ENCODE data around the gene EPHA4. TPM values are rescaled to one million over a fixed set of nuclear protein-coding genes. Genes with fewer than 3 reads are reported as not detected.

EPHA4 gene
- total RNA-seq, 2 donors from 2014 or later = 12.0 to 88.8 TPM

- no peak overlapping the region for H3K4me3 ChIP-seq
- no peak for TF ChIP-seq POLR2AphosphoS5 (IDR thresholded peaks at IDR 0.05)
- TF ChIP-seq, protein P1, sequence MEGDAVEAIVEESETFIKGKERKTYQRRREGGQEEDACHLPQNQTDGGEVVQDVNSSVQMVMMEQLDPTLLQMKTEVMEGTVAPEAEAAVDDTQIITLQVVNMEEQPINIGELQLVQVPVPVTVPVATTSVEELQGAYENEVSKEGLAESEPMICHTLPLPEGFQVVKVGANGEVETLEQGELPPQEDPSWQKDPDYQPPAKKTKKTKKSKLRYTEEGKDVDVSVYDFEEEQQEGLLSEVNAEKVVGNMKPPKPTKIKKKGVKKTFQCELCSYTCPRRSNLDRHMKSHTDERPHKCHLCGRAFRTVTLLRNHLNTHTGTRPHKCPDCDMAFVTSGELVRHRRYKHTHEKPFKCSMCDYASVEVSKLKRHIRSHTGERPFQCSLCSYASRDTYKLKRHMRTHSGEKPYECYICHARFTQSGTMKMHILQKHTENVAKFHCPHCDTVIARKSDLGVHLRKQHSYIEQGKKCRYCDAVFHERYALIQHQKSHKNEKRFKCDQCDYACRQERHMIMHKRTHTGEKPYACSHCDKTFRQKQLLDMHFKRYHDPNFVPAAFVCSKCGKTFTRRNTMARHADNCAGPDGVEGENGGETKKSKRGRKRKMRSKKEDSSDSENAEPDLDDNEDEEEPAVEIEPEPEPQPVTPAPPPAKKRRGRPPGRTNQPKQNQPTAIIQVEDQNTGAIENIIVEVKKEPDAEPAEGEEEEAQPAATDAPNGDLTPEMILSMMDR (IDR thresholded peaks at IDR 0.05) = no peak
- TF ChIP-seq POLR2A (IDR thresholded peaks at IDR 0.05) = no peak
- H3K4me1 ChIP-seq (replicated peaks) = no peaks in the 10 kb centered on the region
- no peaks in the 10 kb centered on the region for H3K9me3 ChIP-seq
- no peak overlapping the region for H3K27ac ChIP-seq
- no peak for DNase-seq (ENCODE audit: low spot score)
- H3K27me3 ChIP-seq (replicated peaks; ENCODE audit: insufficient read depth) = no peaks in the 10 kb centered on the region
- H3K36me3 ChIP-seq = no peaks in the 10 kb centered on the region
- intact Hi-C loops (cut with DNase I) = no loop called here
- WGBS = 25% methylated on average over 3 of the region's 3 CpGs
Measured at GRCh38 chr2:221423210-221423804, 148.8 kb downstream of the EPHA4 start.

DNA sequence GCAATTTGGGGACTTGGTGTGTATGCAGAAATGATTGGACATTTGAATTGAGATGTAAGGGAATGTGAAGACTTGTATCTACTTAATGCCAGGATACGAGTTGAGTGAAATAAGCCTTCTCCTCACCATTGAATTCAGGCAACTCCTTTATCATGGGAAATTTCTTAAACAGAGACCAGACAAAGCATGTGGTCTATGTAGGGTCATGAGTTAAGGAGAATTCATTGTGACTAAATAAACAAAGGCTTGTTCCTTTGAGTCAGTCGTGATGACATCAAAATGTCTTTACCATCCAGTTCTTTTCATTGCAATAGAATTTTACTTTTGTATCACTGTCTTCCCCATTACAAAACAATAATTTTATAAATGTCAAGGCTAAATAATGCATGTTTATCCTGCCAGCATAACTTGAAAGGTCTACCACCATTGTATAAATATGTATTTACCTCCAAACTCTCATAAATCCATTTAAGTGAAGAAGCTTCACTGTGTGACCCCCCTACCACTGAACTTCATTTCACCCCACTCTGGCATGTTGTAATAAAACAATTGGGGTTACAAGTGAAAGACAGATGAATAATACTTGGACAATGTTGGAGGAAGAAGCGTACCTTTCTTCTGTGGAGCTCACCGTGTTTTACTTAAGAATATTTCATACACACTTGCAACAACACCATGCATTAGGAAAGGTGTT lies 149.4 kb downstream of the EPHA4 start:
- Histone ChIP-seq H3K9me3 (no peaks in the 10 kb centered on the region), H3K36me3 (no peaks in the 10 kb centered on the region), H3K27me3 (replicated peaks; ENCODE audit: insufficient read depth) (no peaks in the 10 kb centered on the region), H3K4me1 (replicated peaks) (no peaks in the 10 kb centered on the region), H3K27ac (no peak overlapping the region), H3K4me3 (no peak overlapping the region)
- intact Hi-C loops (cut with DNase I) = no loop called here
- 46% methylated on average over 4 of the region's 4 CpGs for WGBS
- no peak for DNase-seq (ENCODE audit: low spot score)
- TF ChIP-seq, protein P1 (IDR thresholded peaks at IDR 0.05) = no peak
- TF ChIP-seq POLR2AphosphoS5 (IDR thresholded peaks at IDR 0.05) = no peak
- TF ChIP-seq POLR2A (IDR thresholded peaks at IDR 0.05) = no peak

- Histone ChIP-seq H3K36me3 (no peaks in the 10 kb centered on the region), H3K9me3 (no peaks in the 10 kb centered on the region), H3K27me3 (replicated peaks; ENCODE audit: insufficient read depth) (no peaks in the 10 kb centered on the region), H3K4me3 (no peak overlapping the region), H3K4me1 (replicated peaks) (no peaks in the 10 kb centered on the region), H3K27ac (no peak overlapping the region)
- no peak for TF ChIP-seq POLR2AphosphoS5 (IDR thresholded peaks at IDR 0.05)
- no peak for TF ChIP-seq POLR2A (IDR thresholded peaks at IDR 0.05)
- TF ChIP-seq, protein P1 (IDR thresholded peaks at IDR 0.05) = no peak
- no peak for DNase-seq (ENCODE audit: low spot score)
- 80% methylated on average over 7 of the region's 7 CpGs for WGBS
- intact Hi-C loops (cut with DNase I) = no loop called here
Measured at GRCh38 chr2:221420245-221420644, 151.9 kb downstream of the EPHA4 start.

GRCh38 chr2:221415789-221416188 lies 156.3 kb downstream of the EPHA4 start:
- Histone ChIP-seq H3K36me3 (no peaks in the 10 kb centered on the region), H3K4me1 (replicated peaks) (no peaks in the 10 kb centered on the region), H3K9me3 (no peaks in the 10 kb centered on the region), H3K27ac (no peak overlapping the region), H3K27me3 (replicated peaks; ENCODE audit: insufficient read depth) (no peaks in the 10 kb centered on the region), H3K4me3 (no peak overlapping the region)
- TF ChIP-seq POLR2A (IDR thresholded peaks at IDR 0.05) (no peak), POLR2AphosphoS5 (IDR thresholded peaks at IDR 0.05) (no peak)
- TF ChIP-seq, protein P1 (IDR thresholded peaks at IDR 0.05) = no peak
- DNase-seq (ENCODE audit: low spot score) = no peak
- intact Hi-C loops (cut with DNase I) = no loop called here
- WGBS = 95% methylated on average over 5 of the region's 5 CpGs

GRCh38 chr2:221412978-221413377 lies 159.1 kb downstream of the EPHA4 start:
- intact Hi-C loops (cut with DNase I) = no loop called here
- Histone ChIP-seq H3K27me3 (replicated peaks; ENCODE audit: insufficient read depth) (no peaks in the 10 kb centered on the region), H3K36me3 (no peaks in the 10 kb centered on the region), H3K4me3 (no peak overlapping the region), H3K4me1 (replicated peaks) (no peaks in the 10 kb centered on the region), H3K9me3 (no peaks in the 10 kb centered on the region), H3K27ac (no peak overlapping the region)
- WGBS = 91% methylated on average over 1 of the region's 1 CpG
- TF ChIP-seq POLR2A (IDR thresholded peaks at IDR 0.05) = no peak
- no peak for TF ChIP-seq POLR2AphosphoS5 (IDR thresholded peaks at IDR 0.05)
- TF ChIP-seq, protein P1 (IDR thresholded peaks at IDR 0.05) = no peak
- no peak for DNase-seq (ENCODE audit: low spot score)

All from prostate gland (tissue), 2 donors.